ENCODE measurements around the gene MTHFD1L.

- no peak for TF ChIP-seq CTCF (IDR thresholded peaks at IDR 0.05; ENCODE audit: insufficient read depth, low read length, poor library complexity, severe bottlenecking)
- no peak for TF ChIP-seq EZH2phosphoT487 (conservative IDR thresholded peaks at IDR 0.05; ENCODE audit: low read length)
Measured at GRCh38 chr6:150928882-150929281, 63.4 kb downstream of the MTHFD1L start.

Measured in SU-DHL-6 (cell line).